ENCODE results near the gene MYO15A.
A peak's percentile ranks its signal among the peaks of the same experiment; 100 is the strongest.
"Not testable (repeated sequence)": the region's sequence is repeated elsewhere in the genome, so short reads cannot be mapped to it uniquely, and the experiment has no call there.

Gene MYO15A

GRCh38 chr17:18206962-18207361, 98.4 kb downstream of the MYO15A start:
- in situ Hi-C loops (cut with HindIII; ENCODE audit: low sequenced_read_pairs) = no loop called here
- H3K4me3 ChIP-seq (ENCODE audit: low read depth, low read length) = no peak overlapping the region
- TF ChIP-seq CTCF (IDR thresholded peaks at IDR 0.05; ENCODE audit: low read depth, low read length) = no peak
- no peak for DNase-seq (ENCODE audit: low read depth, low spot score)

- DNase-seq (ENCODE audit: low read depth, low spot score) = no peak
- no peak overlapping the region for H3K4me3 ChIP-seq (ENCODE audit: low read depth, low read length)
- TF ChIP-seq CTCF (IDR thresholded peaks at IDR 0.05; ENCODE audit: low read depth, low read length) = no peak
- in situ Hi-C loops (cut with HindIII; ENCODE audit: low sequenced_read_pairs) = no loop called here
Measured at GRCh38 chr17:18208092-18208491, 99.5 kb downstream of the MYO15A start.

GRCh38 chr17:18213666-18214270, 105.2 kb downstream of the MYO15A start:
- no peak for DNase-seq (ENCODE audit: low read depth, low spot score)
- no peak for TF ChIP-seq CTCF (IDR thresholded peaks at IDR 0.05; ENCODE audit: low read depth, low read length)
- in situ Hi-C loops (cut with HindIII; ENCODE audit: low sequenced_read_pairs) = no loop called here
- H3K4me3 ChIP-seq (ENCODE audit: low read depth, low read length) = no peak overlapping the region

GRCh38 chr17:18216906-18217305, 108.3 kb downstream of the MYO15A start:
- in situ Hi-C loops (cut with HindIII; ENCODE audit: low sequenced_read_pairs); H3K4me3 ChIP-seq (ENCODE audit: low read depth, low read length); DNase-seq (ENCODE audit: low read depth, low spot score): not testable (repeated sequence)

- in situ Hi-C loops (cut with HindIII; ENCODE audit: low sequenced_read_pairs) = no loop called here
- peak; percentile 47 for DNase-seq (ENCODE audit: low read depth, low spot score)
Measured at GRCh38 chr17:18217412-18218015, 109.0 kb downstream of the MYO15A start.

GRCh38 chr17:18218756-18219415, 110.3 kb downstream of the MYO15A start:
- in situ Hi-C loops (cut with HindIII; ENCODE audit: low sequenced_read_pairs) = no loop called here
- DNase-seq (ENCODE audit: low read depth, low spot score) = peak; percentile 53

More at GRCh38 chr17:18217412-18218015, 109.0 kb downstream of the MYO15A start:
- no peak overlapping the region for H3K4me3 ChIP-seq (ENCODE audit: low read depth, low read length)
- TF ChIP-seq CTCF (IDR thresholded peaks at IDR 0.05; ENCODE audit: low read depth, low read length) = peak; percentile 99

More at GRCh38 chr17:18218756-18219415, 110.3 kb downstream of the MYO15A start:
- TF ChIP-seq CTCF (IDR thresholded peaks at IDR 0.05; ENCODE audit: low read depth, low read length) = no peak
- H3K4me3 ChIP-seq (ENCODE audit: low read depth, low read length) = no peak overlapping the region

Data from astrocyte of the spinal cord (primary cell).